ENCODE data around the gene LMX1A.

DNA sequence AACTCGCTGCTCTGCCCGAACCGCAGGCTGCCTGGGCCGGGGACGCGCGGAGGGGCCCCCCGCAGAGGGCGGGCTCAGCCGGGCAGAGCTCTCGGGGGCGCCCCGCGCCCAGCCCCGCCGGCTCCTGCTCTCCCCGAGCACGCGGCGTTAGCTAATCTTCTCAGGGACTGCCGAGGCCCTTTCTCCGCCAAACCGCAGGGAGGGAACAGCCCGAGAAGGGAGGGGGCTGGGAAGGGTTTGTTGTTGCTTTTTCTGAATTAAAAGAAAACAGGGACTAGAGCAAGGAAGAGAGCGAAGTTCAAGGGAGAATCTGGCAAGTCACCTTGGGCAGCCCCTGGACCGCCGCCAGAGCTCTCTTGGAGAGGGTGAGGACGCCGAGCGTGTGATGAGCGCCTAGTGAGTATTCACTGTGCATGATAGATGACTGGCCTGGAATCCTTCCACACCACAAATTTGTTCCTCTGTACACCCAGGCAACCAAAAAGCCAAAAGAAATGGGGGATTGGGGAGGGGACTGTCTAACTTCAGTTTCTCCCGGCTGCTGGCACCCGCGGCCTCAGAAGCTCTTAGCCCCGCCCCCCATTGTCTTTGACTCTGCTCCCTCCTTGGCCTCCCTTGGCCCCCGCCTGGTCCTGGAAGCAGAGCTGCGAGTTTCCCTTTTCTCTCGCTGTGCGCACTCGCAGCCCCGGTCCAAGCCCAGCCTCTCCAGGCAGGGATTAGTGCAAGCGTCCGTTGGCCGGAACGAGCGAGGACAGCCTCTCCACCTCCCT lies 19.7 kb upstream of the LMX1A start:
- no peak for TF ChIP-seq YY1 (IDR thresholded peaks at IDR 0.05; ENCODE audit: insufficient read depth, insufficient read length)
- TF ChIP-seq SUZ12 (IDR thresholded peaks at IDR 0.05; ENCODE audit: extremely low read depth, insufficient read depth, insufficient read length): no peak
